Loucy (cell line): ENCODE results near the gene IFI30.

ENCODE experiments used
- H2AFZ ChIP-seq: fragments of 200-600 bp; sonication (generic); 2 replicates; pipeline ENCODE4 v1.6.0; 2016; ENCODE audit warnings: antibody characterized with exemption, mild to moderate bottlenecking, low read length, moderate library complexity
- H3F3A ChIP-seq: fragments of 200-600 bp; 2 replicates; pipeline ENCODE4 v1.6.0; 2016; ENCODE audit warnings: antibody characterized with exemption, low read depth, mild to moderate bottlenecking
- H3K27me3 ChIP-seq: fragments of 200-600 bp; sonication (generic); 2 replicates; pipeline ENCODE4 v1.6.1; 2014; ENCODE audit warnings: low read length, mild to moderate bottlenecking; ENCODE audit not compliant: insufficient read depth, poor library complexity, severe bottlenecking
- H3K36me3 ChIP-seq: fragments of 200-600 bp; sonication (generic); 2 replicates; pipeline ENCODE4 v1.6.1; 2016; ENCODE audit warnings: low read length; ENCODE audit not compliant: insufficient read depth
- H3K4me1 ChIP-seq: fragments of 200-600 bp; sonication (generic); 2 replicates; pipeline ENCODE4 v1.5.1; 2014; ENCODE audit warnings: low read length, mild to moderate bottlenecking; ENCODE audit not compliant: insufficient read depth, poor library complexity, severe bottlenecking
- H3K4me2 ChIP-seq: fragments of 200-600 bp; sonication (generic); 2 replicates; pipeline ENCODE4 v1.6.0; 2014; ENCODE audit warnings: antibody characterized with exemption, low read length, low read depth, mild to moderate bottlenecking; ENCODE audit not compliant: poor library complexity, severe bottlenecking
- H3K4me3 ChIP-seq: fragments of 200-600 bp; sonication (generic); 2 replicates; pipeline ENCODE4 v1.5.1; 2014; ENCODE audit warnings: low read length, mild to moderate bottlenecking, mixed read lengths; ENCODE audit not compliant: poor library complexity, severe bottlenecking
- H3K79me2 ChIP-seq: fragments of 200-600 bp; sonication (generic); 2 replicates; pipeline ENCODE4 v1.6.1; 2014; ENCODE audit warnings: low read length; ENCODE audit not compliant: insufficient read depth
- H3K9ac ChIP-seq: fragments of 200-600 bp; sonication (generic); 2 replicates; pipeline ENCODE4 v1.6.0; 2014; ENCODE audit warnings: mild to moderate bottlenecking, low read depth, low read length, moderate library complexity; ENCODE audit not compliant: poor library complexity, severe bottlenecking
- H3K9me2 ChIP-seq: fragments of 200-600 bp; sonication (generic); replicated peaks from 2 replicates; pipeline ENCODE4 v1.6.1; 2016; ENCODE audit warnings: low read depth, low read length, mixed read lengths
- H3K9me3 ChIP-seq: fragments of 200-600 bp; sonication (generic); 2 replicates; pipeline ENCODE4 v1.6.1; 2014; ENCODE audit warnings: mild to moderate bottlenecking, antibody characterized with exemption, low read length, low read depth; ENCODE audit not compliant: insufficient read depth
- H4K20me1 ChIP-seq: fragments of 200-600 bp; sonication (generic); 2 replicates; pipeline ENCODE4 v1.6.0; 2014; ENCODE audit warnings: antibody characterized with exemption, low read length, mild to moderate bottlenecking; ENCODE audit not compliant: insufficient read depth, poor library complexity, severe bottlenecking
- CTCF ChIP-seq: fragments of 200-600 bp; sonication (generic); conservative IDR thresholded peaks from 2 replicates; pipeline ENCODE4 v1.5.1; 2014; ENCODE audit warnings: mild to moderate bottlenecking, antibody characterized with exemption, low read length
- EZH2phosphoT487 ChIP-seq: fragments of 200-600 bp; IDR thresholded peaks from 2 replicates; pipeline ENCODE4 v1.6.1; 2018; ENCODE audit warnings: antibody characterized with exemption, mild to moderate bottlenecking, moderate library complexity, borderline replicate concordance

IFI30 gene

GRCh38 chr19:18179957-18180356, 6.3 kb downstream of the IFI30 start:
- H3F3A ChIP-seq = no peaks in the 10 kb centered on the region
- no peaks in the 10 kb centered on the region for H3K9me3 ChIP-seq
- H3K9me2 ChIP-seq = no peaks in the 10 kb centered on the region
- no peaks in the 10 kb centered on the region for H3K27me3 ChIP-seq
- no peaks in the 10 kb centered on the region for H4K20me1 ChIP-seq
- H3K36me3 ChIP-seq = no peaks in the 10 kb centered on the region
- no peak overlapping the region for H3K4me3 ChIP-seq
- TF ChIP-seq EZH2phosphoT487 (no peak), CTCF (no peak)
- H3K9ac ChIP-seq = no peak overlapping the region
- no peaks in the 10 kb centered on the region for H3K79me2 ChIP-seq
- H3K4me2 ChIP-seq = no peak overlapping the region
- H3K4me1 ChIP-seq = no peaks in the 10 kb centered on the region
- no peak overlapping the region for H2AFZ ChIP-seq

GRCh38 chr19:18183529-18183928, 9.9 kb downstream of the IFI30 start:
- Histone ChIP-seq H3F3A (no peaks in the 10 kb centered on the region), H3K27me3 (no peaks in the 10 kb centered on the region), H3K79me2 (no peaks in the 10 kb centered on the region), H4K20me1 (no peaks in the 10 kb centered on the region), H3K4me1 (no peaks in the 10 kb centered on the region), H3K36me3 (no peaks in the 10 kb centered on the region), H2AFZ (no peak overlapping the region), H3K4me2 (no peak overlapping the region), H3K4me3 (no peak overlapping the region), H3K9me2 (no peaks in the 10 kb centered on the region), H3K9me3 (no peaks in the 10 kb centered on the region), H3K9ac (no peak overlapping the region)
- no peak for TF ChIP-seq EZH2phosphoT487

DNA sequence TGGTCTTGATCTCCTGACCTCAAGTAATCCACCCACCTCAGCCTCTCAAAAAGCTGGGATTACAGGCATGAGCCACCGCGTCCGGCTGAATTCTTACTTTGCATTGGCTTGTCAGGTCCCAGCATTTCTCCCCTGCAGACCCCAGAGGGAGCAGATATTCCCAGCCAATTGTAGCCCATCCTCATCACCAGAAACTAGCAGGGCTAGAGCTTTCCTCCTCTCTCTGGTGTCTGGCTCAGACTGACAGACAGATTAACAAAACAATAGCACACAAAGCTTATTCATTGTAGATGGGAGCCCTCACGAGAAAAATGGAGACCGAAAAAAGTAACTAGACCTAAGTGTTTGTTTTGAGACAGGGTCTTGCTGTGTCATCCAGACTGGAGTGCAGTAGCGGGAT, 11.9 kb downstream of the IFI30 start:
- Histone ChIP-seq H3K4me1 (no peaks in the 10 kb centered on the region), H3K79me2 (no peaks in the 10 kb centered on the region), H3K9me2 (no peaks in the 10 kb centered on the region), H3K4me2 (no peak overlapping the region), H3K9ac (no peak overlapping the region), H3F3A (no peaks in the 10 kb centered on the region), H2AFZ (no peak overlapping the region), H3K36me3 (no peaks in the 10 kb centered on the region), H4K20me1 (no peaks in the 10 kb centered on the region), H3K9me3 (no peaks in the 10 kb centered on the region), H3K4me3 (no peak overlapping the region), H3K27me3 (no peaks in the 10 kb centered on the region)
- TF ChIP-seq EZH2phosphoT487 (no peak), CTCF (no peak)

- Histone ChIP-seq H4K20me1 (peaks cover 7% of the 10 kb centered on the region), H3K9me2 (no peaks in the 10 kb centered on the region), H3K9ac (no peak overlapping the region), H3K27me3 (no peaks in the 10 kb centered on the region), H3K9me3 (no peaks in the 10 kb centered on the region), H2AFZ (no peak overlapping the region), H3F3A (0 out of 2 replicates have a peak, but pooled peaks cover 7% of the 10 kb centered on the region), H3K4me2 (no peak overlapping the region), H3K79me2 (peaks cover 12% of the 10 kb centered on the region), H3K36me3 (no peaks in the 10 kb centered on the region), H3K4me1 (peaks cover 17% of the 10 kb centered on the region), H3K4me3 (no peak overlapping the region)
- TF ChIP-seq EZH2phosphoT487 = no peak
- TF ChIP-seq CTCF = no peak
These were observed 16.7 kb downstream of the IFI30 start for GRCh38 chr19:18190278-18190677.
